HG03439 (cell line): Measurements from ENCODE around the gene RYR3.

Experiments used
- ATAC-seq: cut with Tn5 transposase; IDR thresholded peaks from one replicate; pipeline ENCODE4 v1.9.1; 2021; ENCODE audit warnings: mild to moderate bottlenecking, moderate library complexity; ENCODE audit not compliant: unreplicated experiment

RYR3 gene

GRCh38 chr15:33638453-33638852 is 327.7 kb downstream of the RYR3 start:
- no peak for ATAC-seq

GRCh38 chr15:33639051-33639450 is 328.3 kb downstream of the RYR3 start:
- no peak for ATAC-seq

- ATAC-seq: no peak
These were observed 328.7 kb downstream of the RYR3 start for GRCh38 chr15:33639456-33639855.

- no peak for ATAC-seq
These were observed 329.2 kb downstream of the RYR3 start for GRCh38 chr15:33639978-33640377.

- ATAC-seq: no peak
These were observed 330.3 kb downstream of the RYR3 start for GRCh38 chr15:33641069-33641468.

- ATAC-seq: no peak
These were observed 333.5 kb downstream of the RYR3 start for GRCh38 chr15:33644304-33644703.

- ATAC-seq: no peak
These were observed 336.0 kb downstream of the RYR3 start for GRCh38 chr15:33646744-33647143.

- no peak for ATAC-seq
These were observed 338.6 kb downstream of the RYR3 start for GRCh38 chr15:33649217-33649933.

GRCh38 chr15:33654860-33655259 is 344.1 kb downstream of the RYR3 start:
- no peak for ATAC-seq

- no peak for ATAC-seq
These were observed 344.7 kb downstream of the RYR3 start for GRCh38 chr15:33655488-33655887.

- ATAC-seq: no peak
These were observed 345.4 kb downstream of the RYR3 start for GRCh38 chr15:33656168-33656567.

GRCh38 chr15:33660151-33660550 is 349.4 kb downstream of the RYR3 start:
- no peak for ATAC-seq

GRCh38 chr15:33662014-33662413 is 351.2 kb downstream of the RYR3 start:
- ATAC-seq: no peak

GRCh38 chr15:33664947-33665346 is 354.2 kb downstream of the RYR3 start:
- no peak for ATAC-seq

- no peak for ATAC-seq
These were observed 359.8 kb downstream of the RYR3 start for GRCh38 chr15:33670567-33670966.

GRCh38 chr15:33671456-33671855 is 360.7 kb downstream of the RYR3 start:
- no peak for ATAC-seq

- no peak for ATAC-seq
These were observed 364.5 kb downstream of the RYR3 start for GRCh38 chr15:33675246-33675645.

GRCh38 chr15:33677238-33677830 is 366.6 kb downstream of the RYR3 start:
- no peak for ATAC-seq

GRCh38 chr15:33678176-33678575 is 367.4 kb downstream of the RYR3 start:
- ATAC-seq: no peak

GRCh38 chr15:33678602-33679001 is 367.8 kb downstream of the RYR3 start:
- ATAC-seq: no peak

GRCh38 chr15:33679061-33679460 is 368.3 kb downstream of the RYR3 start:
- ATAC-seq: no peak

- no peak for ATAC-seq
These were observed 369.6 kb downstream of the RYR3 start for GRCh38 chr15:33680336-33680735.
